Breast epithelium (tissue), 3 donors: ENCODE data around the gene MAMLD1.

Source experiments
- CTCF ChIP-seq, 3 donors: fragments of 450-650 bp; IDR thresholded peaks; one replicate each; pipeline ENCODE4 v1.5.1; 2016 to 2017; ENCODE audit warnings: antibody characterized with exemption in 3 of 3, mild to moderate bottlenecking in 3 of 3, moderate library complexity in 3 of 3
- POLR2A ChIP-seq: fragments of 450-650 bp; IDR thresholded peaks from one replicate; pipeline ENCODE4 v1.6.1; 2016; ENCODE audit warnings: antibody characterized with exemption, mild to moderate bottlenecking, moderate library complexity
- POLR2AphosphoS5 ChIP-seq, 3 donors: sonication (generic); formaldehyde crosslinking; IDR thresholded peaks; one replicate each; pipeline ENCODE4 v1.6.1; 2017; ENCODE audit warnings: antibody characterized with exemption in 3 of 3

GRCh38 chrX:150324035-150324728, 38.9 kb upstream of the MAMLD1 start:
- TF ChIP-seq POLR2AphosphoS5 (IDR thresholded peaks at IDR 0.05) (no peak), POLR2A (no peak), CTCF (IDR thresholded peaks at IDR 0.05) (no peak)
